OCI-LY7 (cell line): ENCODE data around the gene SPTSSA. TPM values are rescaled to one million over a fixed set of nuclear protein-coding genes. Genes with fewer than 3 reads are reported as not detected.

Source experiments
- BruUV-seq: library from RNA; stranded (reverse); fragments of 400-500 nt; replicated peaks from 2 replicates; lab custom pipeline; 2021; lab: Mats Ljungman, UMichigan
- CTCF ChIA-PET: fragments of 300-600 bp; sonication (Branson Sonifier 250); formaldehyde crosslinking; loops from one replicate; lab custom pipeline; 2022; ENCODE audit warnings: antibody characterized with exemption; ENCODE audit not compliant: unreplicated experiment; lab: Charles Lee
- POLR2A ChIA-PET: fragments of 300-600 bp; sonication (Branson Sonifier 250); formaldehyde crosslinking; loops from one replicate; lab custom pipeline; 2022; ENCODE audit warnings: antibody characterized with exemption; lab: Charles Lee
- DNase-seq: peaks from one replicate; pipeline ENCODE4 v3.0.0-alpha.2; 2015; ENCODE audit warnings: low spot score
- H2AFZ ChIP-seq: fragments of 200-600 bp; sonication (generic), shearing (Covaris generic); 2 replicates; pipeline ENCODE4 v1.6.1; 2014; ENCODE audit warnings: mild to moderate bottlenecking, antibody characterized with exemption, low read length, moderate library complexity
- H3K27ac ChIP-seq: fragments of 200-600 bp; sonication (generic); 2 replicates; pipeline ENCODE4 v1.5.1; 2014; ENCODE audit warnings: mixed run types, low read depth, mild to moderate bottlenecking, moderate library complexity, low read length, inconsistent platforms; ENCODE audit not compliant: poor library complexity, severe bottlenecking
- H3K36me3 ChIP-seq: fragments of 200-600 bp; sonication (generic); 2 replicates; pipeline ENCODE4 v1.6.1; 2014; ENCODE audit warnings: mild to moderate bottlenecking, antibody characterized with exemption, low read length, moderate library complexity, mixed read lengths; ENCODE audit not compliant: insufficient read depth
- H3K4me1 ChIP-seq: fragments of 200-600 bp; sonication (generic); 2 replicates; pipeline ENCODE4 v1.5.1; 2014; ENCODE audit warnings: mild to moderate bottlenecking, low read length; ENCODE audit not compliant: insufficient read depth, poor library complexity, severe bottlenecking
- H3K4me2 ChIP-seq: fragments of 200-600 bp; sonication (generic); 2 replicates; pipeline ENCODE4 v1.6.1; 2014; ENCODE audit warnings: mild to moderate bottlenecking, low read length
- H3K4me3 ChIP-seq: fragments of 200-600 bp; sonication (generic); 2 replicates; pipeline ENCODE4 v1.5.1; 2014; ENCODE audit warnings: mild to moderate bottlenecking, low read depth, low read length; ENCODE audit not compliant: poor library complexity, severe bottlenecking
- H3K79me2 ChIP-seq: fragments of 200-600 bp; sonication (generic); 2 replicates; pipeline ENCODE4 v1.6.1; 2016; ENCODE audit warnings: low read depth, mild to moderate bottlenecking, low read length, moderate library complexity, mixed read lengths; ENCODE audit not compliant: insufficient read depth
- H3K9me2 ChIP-seq: fragments of 200-600 bp; sonication (generic); 2 replicates; pipeline ENCODE4 v1.6.1; 2016; ENCODE audit warnings: mild to moderate bottlenecking, low read length, mixed read lengths; ENCODE audit not compliant: insufficient read depth
- H3K9me3 ChIP-seq: fragments of 200-600 bp; sonication (generic); 2 replicates; pipeline ENCODE4 v1.6.1; 2014; ENCODE audit warnings: mild to moderate bottlenecking, mixed run types, low read length, mixed read lengths
- H4K20me1 ChIP-seq: fragments of 200-600 bp; sonication (generic); 2 replicates; pipeline ENCODE4 v1.6.1; 2014; ENCODE audit warnings: mild to moderate bottlenecking, antibody characterized with exemption, low read length, moderate library complexity, mixed read lengths; ENCODE audit not compliant: insufficient read depth
- EZH2phosphoT487 ChIP-seq: fragments of 200-600 bp; sonication (generic); IDR thresholded peaks from 2 replicates; pipeline ENCODE4 v1.6.1; 2018; ENCODE audit warnings: low read depth, borderline replicate concordance, mild to moderate bottlenecking, mixed run types, antibody characterized with exemption, low read length, moderate library complexity, mixed read lengths
- intact Hi-C: fragments of 100-400 bp; cut with micrococcal nuclease; formaldehyde crosslinking; loops from one replicate; pipeline ENCODE4 v1.10.0; 2022; ENCODE audit not compliant: unreplicated experiment
- total RNA-seq, 2 experiments: library from RNA; depleted of rRNA in 1 of 2; stranded (reverse); fragments of >200 nt in 1 of 2; shearing (Covaris generic) in 1 of 2; gene quantifications; 2 replicates each; pipeline ENCODE4 v1.2.3, GENCODE V29; 2014 to 2022
- TF ChIP-seq, protein P1 (sequence below): fragments of 200-600 bp; sonication (generic); conservative IDR thresholded peaks from 2 replicates; pipeline ENCODE4 v1.5.1; 2014; ENCODE audit warnings: mild to moderate bottlenecking, antibody characterized with exemption, low read length, moderate library complexity, mixed read lengths

The SPTSSA gene
- total RNA-seq, 2 experiments from 2014 or later, result 8.7 to 19.0 TPM

DNA sequence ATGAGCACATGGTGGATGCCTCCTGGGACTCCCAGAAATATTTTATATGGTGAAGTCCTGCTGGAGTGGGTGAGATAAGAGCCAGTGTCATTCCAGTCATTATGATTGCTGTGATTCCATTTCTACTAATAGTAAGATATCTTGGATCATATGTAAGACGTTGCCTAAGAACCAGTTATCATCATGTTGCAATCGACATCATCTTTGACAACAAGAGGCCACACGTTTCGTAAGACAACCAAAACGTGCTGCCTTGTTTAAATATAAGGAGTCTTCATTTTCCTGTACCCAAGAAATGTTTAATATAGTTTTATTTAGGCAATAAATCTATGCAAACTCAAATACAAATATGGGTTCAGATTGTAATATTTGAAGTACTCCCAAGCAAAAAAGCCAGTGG is 58.4 kb downstream of the SPTSSA start:
- intact Hi-C loops, result no loop called here
- H4K20me1 ChIP-seq, result no peaks in the 10 kb centered on the region
- CTCF ChIA-PET, result no interaction called here

DNA sequence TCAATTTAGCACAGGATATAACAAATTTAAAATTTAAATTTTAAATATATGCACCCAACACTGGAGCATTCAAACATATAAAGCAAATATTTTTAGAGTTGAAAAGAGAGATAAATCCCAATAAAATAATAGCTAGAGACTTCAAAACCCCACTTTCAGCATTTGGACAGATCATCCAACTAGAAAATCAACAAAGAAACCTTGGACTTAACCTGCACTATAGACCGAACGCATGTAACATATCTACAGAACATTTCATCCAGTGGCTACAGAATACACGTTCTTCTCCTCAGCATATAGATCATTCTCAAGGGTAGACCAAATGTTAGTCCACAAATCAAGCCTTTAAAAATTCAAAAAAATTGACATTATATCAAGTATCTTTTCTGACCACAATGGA is 64.0 kb downstream of the SPTSSA start:
- CTCF ChIA-PET, result no interaction called here

More for the DNA sequence above, 58.4 kb downstream of the SPTSSA start:
- no peak for DNase-seq
- BruUV-seq, result no TSS peak
- Histone ChIP-seq H3K4me1 (no peaks in the 10 kb centered on the region), H3K27ac (no peak overlapping the region), H3K4me3 (no peak overlapping the region), H3K4me2 (no peak overlapping the region), H3K36me3 (no peaks in the 10 kb centered on the region), H2AFZ (no peak overlapping the region), H3K79me2 (no peaks in the 10 kb centered on the region), H3K9me2 (no peaks in the 10 kb centered on the region), H3K9me3 (no peaks in the 10 kb centered on the region)
- TF ChIP-seq, protein P1, sequence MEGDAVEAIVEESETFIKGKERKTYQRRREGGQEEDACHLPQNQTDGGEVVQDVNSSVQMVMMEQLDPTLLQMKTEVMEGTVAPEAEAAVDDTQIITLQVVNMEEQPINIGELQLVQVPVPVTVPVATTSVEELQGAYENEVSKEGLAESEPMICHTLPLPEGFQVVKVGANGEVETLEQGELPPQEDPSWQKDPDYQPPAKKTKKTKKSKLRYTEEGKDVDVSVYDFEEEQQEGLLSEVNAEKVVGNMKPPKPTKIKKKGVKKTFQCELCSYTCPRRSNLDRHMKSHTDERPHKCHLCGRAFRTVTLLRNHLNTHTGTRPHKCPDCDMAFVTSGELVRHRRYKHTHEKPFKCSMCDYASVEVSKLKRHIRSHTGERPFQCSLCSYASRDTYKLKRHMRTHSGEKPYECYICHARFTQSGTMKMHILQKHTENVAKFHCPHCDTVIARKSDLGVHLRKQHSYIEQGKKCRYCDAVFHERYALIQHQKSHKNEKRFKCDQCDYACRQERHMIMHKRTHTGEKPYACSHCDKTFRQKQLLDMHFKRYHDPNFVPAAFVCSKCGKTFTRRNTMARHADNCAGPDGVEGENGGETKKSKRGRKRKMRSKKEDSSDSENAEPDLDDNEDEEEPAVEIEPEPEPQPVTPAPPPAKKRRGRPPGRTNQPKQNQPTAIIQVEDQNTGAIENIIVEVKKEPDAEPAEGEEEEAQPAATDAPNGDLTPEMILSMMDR, result no peak
- no peak for TF ChIP-seq EZH2phosphoT487
- POLR2A ChIA-PET, result interaction anchor here (0.6 to 1.0 kb wide), 2 partner anchors 9 to 1052 kb away, joined by 3 read pairs; no protein-coding TSS in a partner anchor

DNA sequence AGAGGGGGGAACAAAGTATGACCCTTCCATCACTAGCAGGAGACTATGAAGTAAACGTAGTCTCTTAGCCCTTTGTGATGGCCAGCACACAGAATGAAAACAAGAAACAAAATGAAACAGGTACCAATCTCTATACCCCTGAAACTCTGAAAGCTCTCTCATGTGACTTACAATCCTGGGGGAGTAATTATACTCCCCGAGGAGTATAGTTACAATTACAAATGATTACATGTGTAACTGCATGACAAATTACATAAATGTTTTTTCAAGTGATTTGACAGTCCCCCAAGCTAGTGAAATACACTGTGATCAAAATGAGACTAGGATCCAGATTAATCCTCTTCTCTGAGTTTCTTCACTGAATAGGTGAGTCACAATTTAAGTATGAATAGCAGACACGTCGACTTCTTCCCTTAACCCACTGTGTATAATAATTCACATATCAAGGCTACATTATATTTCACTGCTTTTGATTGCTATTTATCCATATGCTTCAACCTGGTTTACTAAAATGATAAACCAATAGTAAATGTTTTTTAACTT is 74.0 kb downstream of the SPTSSA start:
- POLR2A ChIA-PET, result interaction anchor here (0.5 kb wide), 1 partner anchor 377 kb away, joined by 3 read pairs; no protein-coding TSS in a partner anchor
- intact Hi-C loops, result no loop called here
- CTCF ChIA-PET, result no interaction called here
- no peak for DNase-seq
- no peak overlapping the region for H2AFZ ChIP-seq
- H3K36me3 ChIP-seq, result no peaks in the 10 kb centered on the region
- H3K9me2 ChIP-seq, result no peaks in the 10 kb centered on the region
- TF ChIP-seq EZH2phosphoT487, result no peak
- TF ChIP-seq, protein P1, result no peak
- H3K9me3 ChIP-seq, result no peaks in the 10 kb centered on the region
- H3K4me2 ChIP-seq, result no peak overlapping the region
- H4K20me1 ChIP-seq, result no peaks in the 10 kb centered on the region
- H3K27ac ChIP-seq, result no peak overlapping the region
- no peak overlapping the region for H3K4me3 ChIP-seq
- H3K79me2 ChIP-seq, result no peaks in the 10 kb centered on the region
- H3K4me1 ChIP-seq, result no peaks in the 10 kb centered on the region
- no TSS peak for BruUV-seq

More for the DNA sequence above, 64.0 kb downstream of the SPTSSA start:
- DNase-seq, result no peak
- H4K20me1 ChIP-seq, result no peaks in the 10 kb centered on the region
- TF ChIP-seq, protein P1, result no peak
- no peak for TF ChIP-seq EZH2phosphoT487
- H3K4me2 ChIP-seq, result no peak overlapping the region
- no peaks in the 10 kb centered on the region for H3K4me1 ChIP-seq
- no peak overlapping the region for H3K4me3 ChIP-seq
- BruUV-seq, result no TSS peak
- intact Hi-C loops, result no loop called here
- H3K36me3 ChIP-seq, result no peaks in the 10 kb centered on the region
- no peak overlapping the region for H2AFZ ChIP-seq
- POLR2A ChIA-PET, result interaction anchor here (0.6 to 1.5 kb wide), 4 partner anchors 16 to 1217 kb away, joined by 3 read pairs; no protein-coding TSS in a partner anchor
- no peaks in the 10 kb centered on the region for H3K9me2 ChIP-seq
- no peaks in the 10 kb centered on the region for H3K79me2 ChIP-seq
- no peaks in the 10 kb centered on the region for H3K9me3 ChIP-seq
- H3K27ac ChIP-seq, result no peak overlapping the region
